K562 (cell line): ENCODE measurements around the gene PTP4A2. TPM values are rescaled to one million over a fixed set of nuclear protein-coding genes. Genes with fewer than 3 reads are reported as not detected.
A peak's percentile ranks its signal among the peaks of the same experiment; 100 is the strongest.

Source experiments
- EHMT2 ChIP-seq: fragments of 450-650 bp; IDR thresholded peaks from 2 replicates; pipeline ENCODE4 v1.6.1; 2018; ENCODE audit warnings: antibody characterized with exemption
- FOXA3 ChIP-seq, 2 experiments: fragments of 450-650 bp in 1 of 2; sonication (generic) in 1 of 2; formaldehyde crosslinking; IDR thresholded peaks in 1 of 2; conservative IDR thresholded peaks in 1 of 2; 2 replicates each; pipeline versions ENCODE4 v1.4.0 to v1.8.0; 2020 to 2022; ENCODE audit warnings: mild to moderate bottlenecking in 2 of 2, missing genetic modification reagents in 1 of 2
- ID3 ChIP-seq, 2 experiments: fragments of 250-450 bp in 1 of 2; fragments of 450-650 bp in 1 of 2; sonication (Bioruptor Pico) in 1 of 2; IDR thresholded peaks; 2 replicates each; pipeline versions ENCODE4 v1.6.1 to v1.8.0; 2016 to 2021; ENCODE audit warnings: mild to moderate bottlenecking in 2 of 2, moderate library complexity in 2 of 2, missing compliant biosample characterization in 1 of 2, missing genetic modification characterization in 1 of 2
- MAFF ChIP-seq: IDR thresholded peaks from 2 replicates; pipeline ENCODE4 v1.6.1; 2012; ENCODE audit warnings: low read length, improper control_type of control experiment
- MTF1 ChIP-seq: fragments of 250-450 bp; sonication (Bioruptor Pico); IDR thresholded peaks from 2 replicates; pipeline ENCODE4 v1.9.0; 2021; ENCODE audit warnings: moderate library complexity, mild to moderate bottlenecking, inconsistent platforms, borderline replicate concordance
- NFE2L1 ChIP-seq: fragments of 450-650 bp; IDR thresholded peaks from 2 replicates; pipeline ENCODE4 v1.6.1; 2016; ENCODE audit warnings: missing genetic modification characterization, low read depth, mild to moderate bottlenecking, missing compliant biosample characterization, moderate library complexity, borderline replicate concordance
- NR0B1 ChIP-seq: fragments of 450-650 bp; IDR thresholded peaks from one replicate; pipeline ENCODE4 v1.6.1; 2018; ENCODE audit warnings: mild to moderate bottlenecking, moderate library complexity; ENCODE audit not compliant: partially characterized antibody
- PRPF4 ChIP-seq: fragments of 200-400 bp; formaldehyde crosslinking; IDR thresholded peaks from one replicate; pipeline ENCODE4 v1.6.1; 2017; ENCODE audit warnings: low read length, low read depth, mild to moderate bottlenecking; ENCODE audit not compliant: insufficient read depth, poor library complexity, severe bottlenecking
- RBM17 ChIP-seq: fragments of 200-400 bp; formaldehyde crosslinking; IDR thresholded peaks from 2 replicates; pipeline ENCODE4 v1.6.1; 2017; ENCODE audit warnings: low read depth, mild to moderate bottlenecking, low read length, borderline replicate concordance
- ZNF174 ChIP-seq: fragments of 250-450 bp; sonication (Bioruptor Pico); IDR thresholded peaks from 2 replicates; pipeline ENCODE4 v1.4.0; 2020; ENCODE audit warnings: mild to moderate bottlenecking
- ZNF347 ChIP-seq: fragments of 450-650 bp; formaldehyde crosslinking; IDR thresholded peaks from 2 replicates; pipeline ENCODE4 v1.4.0; 2020; ENCODE audit warnings: low read depth, mild to moderate bottlenecking, moderate library complexity
- ZNF407 ChIP-seq: fragments of 450-650 bp; IDR thresholded peaks from 2 replicates; pipeline ENCODE4 v1.6.1; 2016; ENCODE audit warnings: low read depth
- ZNF449 ChIP-seq: fragments of 250-450 bp; sonication (Bioruptor Pico); IDR thresholded peaks from 2 replicates; pipeline ENCODE4 v1.8.0; 2022; ENCODE audit warnings: moderate library complexity, mild to moderate bottlenecking, inconsistent platforms
- polyA plus RNA-seq, 8 experiments: library from polyadenylated mRNA; depleted of rRNA in 4 of 8; stranded (reverse) in 5 of 8; unstranded in 3 of 8; fragments of >200 nt; fragmentation: Nextera tagmentation in 2 of 8; fragmentation: Illumina TruSeq in 1 of 8; extraction: Ambion mirVana in 2 of 8; extraction: Trizol in 1 of 8; gene quantifications; 2 replicates each; pipeline versions ENCODE4 v1.2.1 to v1.2.3, GENCODE V29; 2011 to 2014; ENCODE audit warnings: inconsistent platforms in 1 of 8, missing spikeins in 1 of 8
- total RNA-seq, 7 experiments: library from RNA; depleted of rRNA in 6 of 7; stranded (reverse); fragments of >200 nt in 6 of 7; fragmentation: Illumina TruSeq in 2 of 7; extraction: Trizol in 2 of 7; gene quantifications; 2 replicates each; pipeline versions ENCODE4 v1.2.1 to v1.2.3, GENCODE V29; 2011 to 2021; ENCODE audit warnings: low replicate concordance in 1 of 7

PTP4A2 gene
- total and polyA plus RNA-seq, 9 of the 15 experiments (the other 6 are each of a cell fraction or from before 2014, with no cell fraction given): 197 to 870 (median 480) TPM

GRCh38 chr1:31939484-31940329 lies 1.5 kb upstream of the PTP4A2 start (continued):
- TF ChIP-seq ZNF407: no peak
- TF ChIP-seq EHMT2: peak; percentile 57; the same call in 1 of the 2 replicates
- no peak for TF ChIP-seq FOXA3 (CRISPR knock-in tag; conservative IDR thresholded peaks at IDR 0.05 in 1 of 2, IDR thresholded peaks at IDR 0.05 in 1 of 2)
- no peak for TF ChIP-seq RBM17
- TF ChIP-seq NFE2L1 (tag): 0 out of 2 replicates have a peak, but pooled peaks have one; percentile 1
- no peak for TF ChIP-seq PRPF4
- TF ChIP-seq ZNF449 (CRISPR knock-in tag): no peak
- TF ChIP-seq ZNF347 (CRISPR knock-in tag): no peak
- TF ChIP-seq ZNF174 (CRISPR knock-in tag): no peak; the same call in 1 of the 2 replicates
- TF ChIP-seq NR0B1: no peak
- TF ChIP-seq MAFF: 0 out of 2 replicates have a peak, but pooled peaks have one; percentile 15
- TF ChIP-seq MTF1 (CRISPR knock-in tag): no peak
- TF ChIP-seq ID3 (CRISPR knock-in tag; IDR thresholded peaks at IDR 0.05): no peak
- peak; percentile 91 for TF ChIP-seq ID3 (tag; IDR thresholded peaks at IDR 0.05)
